ENCODE data around the gene RNF146. TPM values are rescaled to one million over a fixed set of nuclear protein-coding genes. Genes with fewer than 3 reads are reported as not detected.

The RNF146 gene
- polyA plus RNA-seq, 3 donors, result 14.7 to 63.4 (median 22.5) TPM

DNA sequence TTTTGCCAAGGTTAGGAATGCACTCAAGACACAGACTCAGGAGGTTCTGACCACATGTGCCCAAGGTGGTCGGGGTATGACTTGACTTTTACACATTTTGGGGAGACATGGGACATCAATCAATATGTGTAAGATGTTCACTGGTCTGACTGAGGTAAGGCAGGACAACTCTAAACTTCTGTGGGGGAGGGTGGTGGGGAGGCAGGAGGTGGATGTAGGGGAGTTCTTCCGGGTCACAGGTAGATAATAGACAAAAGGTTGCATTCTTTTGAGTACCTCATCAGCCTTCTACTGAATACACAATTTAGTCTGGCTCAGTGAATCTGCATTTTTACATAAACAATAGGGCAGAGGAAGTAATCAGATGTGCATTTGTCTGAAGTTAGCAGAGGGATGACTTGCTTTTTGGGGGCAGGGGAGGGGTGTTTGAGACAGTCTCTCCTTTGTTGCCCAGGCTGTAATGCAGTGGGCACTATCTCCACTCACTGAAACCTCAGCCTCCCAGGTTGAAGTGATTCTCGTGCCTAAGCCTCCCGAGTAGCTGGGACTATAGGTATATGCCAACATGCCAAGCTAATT, 65.8 kb downstream of the RNF146 start:
- no peak overlapping the region for H3K4me3 Mint-ChIP-seq
- DNase-seq, result peak in 1 of 3 donors; percentile 23
- Histone ChIP-seq H3K36me3 (replicated peaks in 1 of 2; ENCODE audit: control insufficient read depth in 1 of 2, insufficient read depth in 2 of 2, low read length in 2 of 2) (peaks cover 18 to 27% of the 10 kb centered on the region in 2 donors), H3K79me2 (ENCODE audit: insufficient read depth, low read length) (peaks cover 91% of the 10 kb centered on the region), H2AFZ (ENCODE audit: insufficient read depth, low read depth, low read length, poor library complexity, severe bottlenecking) (peak overlapping the region; percentile 1), H3K9me3 (replicated peaks in 1 of 2; ENCODE audit: control insufficient read depth in 1 of 2, insufficient read depth in 1 of 2, low read length in 2 of 2) (no peaks in the 10 kb centered on the region), H3K9ac (ENCODE audit: insufficient read depth, low read length, poor library complexity, severe bottlenecking) (no peak overlapping the region), H4K20me1 (ENCODE audit: insufficient read depth, low read length) (peaks cover 12% of the 10 kb centered on the region), H3K4me3 (replicated peaks in 1 of 3; ENCODE audit: low read depth in 2 of 3, low read length in 3 of 3) (peak overlapping the region in 1 of 3 experiments; percentile 55), H3K27me3 (ENCODE audit: control insufficient read depth in 2 of 2, insufficient read depth in 2 of 2, low read length in 2 of 2) (no peaks in the 10 kb centered on the region), H3K4me1 (ENCODE audit: control insufficient read depth in 1 of 2, insufficient read depth in 2 of 2, low read length in 2 of 2) (peaks cover 30 to 50% of the 10 kb centered on the region in 2 donors), H3K4me2 (replicated peaks; ENCODE audit: extremely low read depth, low read length, poor library complexity, severe bottlenecking) (peak overlapping the region; percentile 13), H3K27ac (ENCODE audit: low read depth in 1 of 2, low read length in 2 of 2) (peak overlapping the region; percentile 47 to 64)
- H3K27ac Mint-ChIP-seq, result peak overlapping the region; percentile 80 to 93 (median 86)
- H3K27me3 Mint-ChIP-seq (ENCODE audit: low read depth in 3 of 3), result no peaks in the 10 kb centered on the region
- WGBS (ENCODE audit: insufficient coverage), result 81% methylated on average over 2 of the region's 4 CpGs
- peaks cover 55% of the 10 kb centered on the region for H3K4me1 Mint-ChIP-seq
- TF ChIP-seq, protein P1, sequence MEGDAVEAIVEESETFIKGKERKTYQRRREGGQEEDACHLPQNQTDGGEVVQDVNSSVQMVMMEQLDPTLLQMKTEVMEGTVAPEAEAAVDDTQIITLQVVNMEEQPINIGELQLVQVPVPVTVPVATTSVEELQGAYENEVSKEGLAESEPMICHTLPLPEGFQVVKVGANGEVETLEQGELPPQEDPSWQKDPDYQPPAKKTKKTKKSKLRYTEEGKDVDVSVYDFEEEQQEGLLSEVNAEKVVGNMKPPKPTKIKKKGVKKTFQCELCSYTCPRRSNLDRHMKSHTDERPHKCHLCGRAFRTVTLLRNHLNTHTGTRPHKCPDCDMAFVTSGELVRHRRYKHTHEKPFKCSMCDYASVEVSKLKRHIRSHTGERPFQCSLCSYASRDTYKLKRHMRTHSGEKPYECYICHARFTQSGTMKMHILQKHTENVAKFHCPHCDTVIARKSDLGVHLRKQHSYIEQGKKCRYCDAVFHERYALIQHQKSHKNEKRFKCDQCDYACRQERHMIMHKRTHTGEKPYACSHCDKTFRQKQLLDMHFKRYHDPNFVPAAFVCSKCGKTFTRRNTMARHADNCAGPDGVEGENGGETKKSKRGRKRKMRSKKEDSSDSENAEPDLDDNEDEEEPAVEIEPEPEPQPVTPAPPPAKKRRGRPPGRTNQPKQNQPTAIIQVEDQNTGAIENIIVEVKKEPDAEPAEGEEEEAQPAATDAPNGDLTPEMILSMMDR (IDR thresholded peaks at IDR 0.05), result no peak
- peaks cover 0 to 2% (median 0%) of the 10 kb centered on the region in 7 donors for H3K9me3 Mint-ChIP-seq
- H3K36me3 Mint-ChIP-seq, result peaks cover 12 to 14% of the 10 kb centered on the region in 2 donors
- intact Hi-C loops (cut with micrococcal nuclease), result no loop called here

Small RNAs within 50 kb of the gene (small RNA-seq; reads per million reads assigned to genes)
- not detected for gene RNA5SP217 (ENCODE audit: insufficient read length, low read depth)

Other genes with a start within 250 kb of the RNF146 start
- not detected for gene RSPO3, start 148.2 kb upstream of the RNF146 start, polyA plus RNA-seq
- 100 to 1,000 TPM in 2 of 3 donors, 10 to 100 TPM in 1; 36.4 to 104 (median 102) TPM for gene ECHDC1, start 76.7 kb downstream of the RNF146 start, polyA plus RNA-seq
- under 1 TPM in 1 of 3 donors, not detected in 2; 0.03 TPM for gene KIAA0408, start 192.5 kb downstream of the RNF146 start, polyA plus RNA-seq